ENCODE measurements around the gene ROR2. TPM values are rescaled to one million over a fixed set of nuclear protein-coding genes. Genes with fewer than 3 reads are reported as not detected.
A peak's percentile ranks its signal among the peaks of the same experiment; 100 is the strongest.

Gene ROR2
- total RNA-seq, 1 donor from 2014 or later = 3.8 TPM

DNA sequence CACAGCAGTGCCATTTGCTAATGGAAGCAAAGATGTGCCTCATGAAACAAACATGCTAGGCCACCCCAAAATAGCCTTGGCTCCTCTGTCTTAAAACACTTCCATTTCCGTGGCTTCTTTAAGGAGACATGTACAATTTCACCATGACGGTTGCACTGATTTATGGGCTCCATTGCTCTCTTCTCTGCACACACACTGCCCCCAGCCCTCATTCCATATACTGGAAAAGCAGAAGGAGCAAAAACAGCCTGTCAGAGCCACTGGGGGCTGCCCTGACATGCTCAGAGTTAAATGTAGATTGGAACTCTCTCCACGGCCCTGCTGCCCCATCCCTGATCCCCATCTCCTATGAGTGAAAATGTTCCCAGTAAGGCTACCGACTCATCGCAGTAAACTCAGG is 114.8 kb downstream of the ROR2 start:
- ATAC-seq = no peak
- peaks cover 6% of the 10 kb centered on the region for H3K4me1 ChIP-seq

GRCh38 chr9:91834740-91835139 is 115.3 kb downstream of the ROR2 start:
- H3K27me3 ChIP-seq (ENCODE audit: low read depth) = no peaks in the 10 kb centered on the region
- DNase-seq (no peak), ATAC-seq (no peak)
- TF ChIP-seq, protein P1, sequence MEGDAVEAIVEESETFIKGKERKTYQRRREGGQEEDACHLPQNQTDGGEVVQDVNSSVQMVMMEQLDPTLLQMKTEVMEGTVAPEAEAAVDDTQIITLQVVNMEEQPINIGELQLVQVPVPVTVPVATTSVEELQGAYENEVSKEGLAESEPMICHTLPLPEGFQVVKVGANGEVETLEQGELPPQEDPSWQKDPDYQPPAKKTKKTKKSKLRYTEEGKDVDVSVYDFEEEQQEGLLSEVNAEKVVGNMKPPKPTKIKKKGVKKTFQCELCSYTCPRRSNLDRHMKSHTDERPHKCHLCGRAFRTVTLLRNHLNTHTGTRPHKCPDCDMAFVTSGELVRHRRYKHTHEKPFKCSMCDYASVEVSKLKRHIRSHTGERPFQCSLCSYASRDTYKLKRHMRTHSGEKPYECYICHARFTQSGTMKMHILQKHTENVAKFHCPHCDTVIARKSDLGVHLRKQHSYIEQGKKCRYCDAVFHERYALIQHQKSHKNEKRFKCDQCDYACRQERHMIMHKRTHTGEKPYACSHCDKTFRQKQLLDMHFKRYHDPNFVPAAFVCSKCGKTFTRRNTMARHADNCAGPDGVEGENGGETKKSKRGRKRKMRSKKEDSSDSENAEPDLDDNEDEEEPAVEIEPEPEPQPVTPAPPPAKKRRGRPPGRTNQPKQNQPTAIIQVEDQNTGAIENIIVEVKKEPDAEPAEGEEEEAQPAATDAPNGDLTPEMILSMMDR (IDR thresholded peaks at IDR 0.05) = no peak
- peaks cover 6% of the 10 kb centered on the region for H3K4me1 ChIP-seq
- H3K9me3 ChIP-seq = no peaks in the 10 kb centered on the region
- no peaks in the 10 kb centered on the region for H3K36me3 ChIP-seq
- no peak overlapping the region for H3K27ac ChIP-seq
- intact Hi-C loops (cut with DNase I) = no loop called here
- H3K4me3 ChIP-seq = no peak overlapping the region

More for the DNA sequence above, 114.8 kb downstream of the ROR2 start:
- Histone ChIP-seq H3K9me3 (no peaks in the 10 kb centered on the region), H3K27me3 (ENCODE audit: low read depth) (no peaks in the 10 kb centered on the region), H3K36me3 (no peaks in the 10 kb centered on the region), H3K27ac (no peak overlapping the region), H3K4me3 (no peak overlapping the region)
- DNase-seq = no peak
- intact Hi-C loops (cut with DNase I) = no loop called here
- TF ChIP-seq, protein P1 (IDR thresholded peaks at IDR 0.05) = no peak

- H3K27ac ChIP-seq = no peak overlapping the region
- peak in 1 of 2 donors; percentile 11 for ATAC-seq
- TF ChIP-seq, protein P1 (IDR thresholded peaks at IDR 0.05) = no peak
- no peak for DNase-seq
- H3K36me3 ChIP-seq = no peaks in the 10 kb centered on the region
- intact Hi-C loops (cut with DNase I) = no loop called here
- H3K27me3 ChIP-seq (ENCODE audit: low read depth) = no peaks in the 10 kb centered on the region
- H3K4me1 ChIP-seq = peaks cover 6% of the 10 kb centered on the region
- no peak overlapping the region for H3K4me3 ChIP-seq
- no peaks in the 10 kb centered on the region for H3K9me3 ChIP-seq
Observed at GRCh38 chr9:91833878-91834255, 116.2 kb downstream of the ROR2 start.

DNA sequence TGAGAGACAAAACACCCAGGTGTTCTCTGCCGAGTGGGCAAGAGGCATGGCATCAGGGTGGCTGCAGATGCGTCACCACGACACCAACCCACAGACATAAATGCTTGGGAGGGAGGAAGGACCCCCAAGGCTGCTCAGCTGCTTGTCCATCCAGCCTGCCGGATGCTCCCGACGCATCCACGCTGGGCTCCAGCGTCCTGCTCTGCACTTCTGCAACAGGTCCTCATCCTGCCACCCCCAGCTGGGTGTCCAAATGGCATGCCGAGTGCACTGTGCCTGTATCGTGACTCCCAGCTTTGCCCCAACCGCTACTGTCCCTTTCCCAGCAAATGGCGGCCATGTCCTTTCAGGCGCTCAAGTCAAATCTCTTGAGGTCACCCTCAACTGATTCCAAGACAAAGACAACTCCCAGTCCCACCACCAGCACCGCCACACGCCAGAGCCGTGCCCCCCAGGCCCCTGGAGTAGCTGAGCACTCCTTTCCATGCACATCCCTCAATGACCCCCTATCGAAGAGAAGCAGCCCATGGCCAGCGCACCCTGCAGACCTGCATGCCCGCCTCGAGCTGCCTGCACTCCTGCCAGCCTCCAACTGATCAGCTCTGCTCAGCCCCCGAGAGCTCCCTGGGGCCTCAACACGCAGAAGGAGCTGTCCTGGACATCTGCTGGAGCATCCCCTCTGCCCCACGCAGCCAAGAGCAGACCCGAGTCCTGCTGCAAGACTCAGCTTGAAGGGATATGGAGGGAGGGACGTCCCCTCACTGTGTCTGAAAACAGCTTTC is 116.7 kb downstream of the ROR2 start:
- ATAC-seq = no peak
- intact Hi-C loops (cut with DNase I) = no loop called here
- Histone ChIP-seq H3K4me3 (no peak overlapping the region), H3K36me3 (no peaks in the 10 kb centered on the region), H3K27ac (no peak overlapping the region), H3K9me3 (no peaks in the 10 kb centered on the region), H3K4me1 (peaks cover 6% of the 10 kb centered on the region), H3K27me3 (ENCODE audit: low read depth) (no peaks in the 10 kb centered on the region)
- TF ChIP-seq, protein P1 (IDR thresholded peaks at IDR 0.05) = no peak
- no peak for DNase-seq

- TF ChIP-seq, protein P1 (IDR thresholded peaks at IDR 0.05) = no peak
- DNase-seq = no peak
- Histone ChIP-seq H3K36me3 (no peaks in the 10 kb centered on the region), H3K4me3 (no peak overlapping the region), H3K4me1 (no peaks in the 10 kb centered on the region), H3K27me3 (ENCODE audit: low read depth) (no peaks in the 10 kb centered on the region), H3K27ac (no peak overlapping the region), H3K9me3 (no peaks in the 10 kb centered on the region)
- ATAC-seq = no peak
- intact Hi-C loops (cut with DNase I) = no loop called here
Observed at GRCh38 chr9:91832322-91832721, 117.7 kb downstream of the ROR2 start.

Measured in lower lobe of right lung (tissue), 2 donors.